SK-N-SH (cell line): ENCODE measurements around the gene HSPA6. TPM values are rescaled to one million over a fixed set of nuclear protein-coding genes. Genes with fewer than 3 reads are reported as not detected.

Source experiments
- CTCF ChIA-PET: fragments of 300-600, 350-600 bp; formaldehyde crosslinking; extraction: SDS; loops from one replicate; lab custom pipeline; 2021; lab: Yijun Ruan, JAX
- POLR2A ChIA-PET: fragments of 350-600 bp; sonication (Branson Sonifier 250); formaldehyde crosslinking; extraction: SDS; loops from one replicate; lab custom pipeline; 2020; ENCODE audit warnings: antibody characterized with exemption, inconsistent platforms; lab: Yijun Ruan, JAX
- DNase-seq: peaks from one replicate; pipeline ENCODE4 v3.0.0; 2012
- H2AFZ ChIP-seq: fragments of 200-600 bp; sonication (generic); 2 replicates; pipeline ENCODE4 v1.8.1; 2016; ENCODE audit warnings: antibody characterized with exemption, mild to moderate bottlenecking, low read depth
- H3F3A ChIP-seq: fragments of 200-600 bp; sonication (generic); replicated peaks from 2 replicates; pipeline ENCODE3; 2016; ENCODE audit warnings: antibody characterized with exemption, mild to moderate bottlenecking; ENCODE audit not compliant: insufficient read depth
- H3K27ac ChIP-seq, 2 experiments: fragments of 200-500 bp in 1 of 2; fragments of 200-600 bp in 1 of 2; sonication (Bioruptor generic) in 1 of 2; sonication (generic), shearing (Covaris generic) in 1 of 2; 2 replicates each; pipeline versions ENCODE4 v1.5.1 to v1.6.1; 2014 to 2016; ENCODE audit warnings: low read depth in 2 of 2, inconsistent platforms in 1 of 2, low read length in 1 of 2, mild to moderate bottlenecking in 1 of 2, mixed read lengths in 1 of 2
- H3K27me3 ChIP-seq: fragments of 200-600 bp; sonication (generic), shearing (Covaris generic); 2 replicates; pipeline ENCODE4 v1.6.1; 2016; ENCODE audit warnings: mixed run types; ENCODE audit not compliant: insufficient read depth
- H3K36me3 ChIP-seq, 2 experiments: fragments of 200-500 bp in 1 of 2; fragments of 200-600 bp in 1 of 2; sonication (Bioruptor generic) in 1 of 2; sonication (generic) in 1 of 2; replicated peaks in 1 of 2; 2 replicates each; pipeline versions ENCODE3 to v1.5.1; 2014 to 2016; ENCODE audit warnings: low read length in 1 of 2, mild to moderate bottlenecking in 1 of 2; ENCODE audit not compliant: insufficient read depth in 2 of 2, control insufficient read depth in 1 of 2
- H3K4me1 ChIP-seq, 2 experiments: fragments of 200-500 bp in 1 of 2; fragments of 200-600 bp in 1 of 2; sonication (Bioruptor generic) in 1 of 2; sonication (generic), shearing (Covaris generic) in 1 of 2; 2 replicates each; pipeline versions ENCODE4 v1.5.1 to v1.6.1; 2014 to 2016; ENCODE audit warnings: low read depth in 1 of 2, low read length in 1 of 2, mixed run types in 1 of 2; ENCODE audit not compliant: insufficient read depth in 2 of 2, control insufficient read depth in 1 of 2
- H3K4me2 ChIP-seq: fragments of 200-600 bp; sonication (generic), shearing (Covaris generic); 2 replicates; pipeline ENCODE4 v1.6.1; 2017; ENCODE audit warnings: mixed run types
- H3K4me3 ChIP-seq, 2 experiments: fragments of 200-500 bp in 1 of 2; fragments of 200-600 bp in 1 of 2; sonication (Bioruptor generic) in 1 of 2; sonication (generic), shearing (Covaris generic) in 1 of 2; 2 replicates each; pipeline versions ENCODE4 v1.5.1 to v1.8.1; 2014 to 2016; ENCODE audit warnings: low read depth in 2 of 2, inconsistent platforms in 1 of 2, low read length in 1 of 2, mild to moderate bottlenecking in 1 of 2, mixed read lengths in 1 of 2, moderate library complexity in 1 of 2
- H3K79me2 ChIP-seq: fragments of 200-600 bp; sonication (generic); 2 replicates; pipeline ENCODE4 v1.8.1; 2017; ENCODE audit warnings: mild to moderate bottlenecking; ENCODE audit not compliant: insufficient read depth
- H3K9ac ChIP-seq: fragments of 200-600 bp; sonication (generic); 2 replicates; pipeline ENCODE4 v1.6.1; 2017; ENCODE audit warnings: mixed run types
- H3K9me2 ChIP-seq: fragments of 200-600 bp; sonication (generic); 2 replicates; pipeline ENCODE4 v1.6.1; 2017; ENCODE audit warnings: mixed run types
- H3K9me3 ChIP-seq: fragments of 200-600 bp; sonication (generic); 2 replicates; pipeline ENCODE4 v1.6.1; 2017; ENCODE audit warnings: mixed run types, mild to moderate bottlenecking, moderate library complexity
- H4K20me1 ChIP-seq: fragments of 200-600 bp; sonication (generic); 2 replicates; pipeline ENCODE4 v1.6.1; 2017; ENCODE audit warnings: mild to moderate bottlenecking, mixed run types; ENCODE audit not compliant: insufficient read depth
- CHD2 ChIP-seq: fragments of 150-350 bp; IDR thresholded peaks from 2 replicates; pipeline ENCODE4 v1.6.1; 2018; ENCODE audit warnings: low read length; ENCODE audit not compliant: partially characterized antibody
- EP300 ChIP-seq, 2 experiments: IDR thresholded peaks; 2 replicates each; pipeline versions ENCODE4 v1.4.0 to v1.6.1; 2012; ENCODE audit warnings: borderline replicate concordance in 1 of 2, low read depth in 1 of 2, low read length in 1 of 2
- FOXJ3 ChIP-seq: sonication (generic); formaldehyde crosslinking; IDR thresholded peaks from 2 replicates; pipeline ENCODE4 v1.5.1; 2020; ENCODE audit warnings: mild to moderate bottlenecking, missing genetic modification reagents
- FOXM1 ChIP-seq: IDR thresholded peaks from 2 replicates; pipeline ENCODE4 v1.4.0; 2012; ENCODE audit warnings: low read depth, mild to moderate bottlenecking
- GABPA ChIP-seq: IDR thresholded peaks from 2 replicates; pipeline ENCODE4 v1.4.0; 2012; ENCODE audit warnings: low read depth, mild to moderate bottlenecking
- MEF2A ChIP-seq: IDR thresholded peaks from 2 replicates; pipeline ENCODE4 v1.4.0; 2012; ENCODE audit warnings: low read depth, borderline replicate concordance
- POLR2AphosphoS5 ChIP-seq: IDR thresholded peaks from 2 replicates; pipeline ENCODE4 v1.6.1; 2012; ENCODE audit warnings: low read depth, low read length
- RCOR1 ChIP-seq: fragments of 150-350 bp; IDR thresholded peaks from 2 replicates; pipeline ENCODE4 v1.6.1; 2017; ENCODE audit warnings: antibody characterized with exemption, low read length
- RXRA ChIP-seq: IDR thresholded peaks from 2 replicates; pipeline ENCODE4 v1.4.0; 2012; ENCODE audit warnings: low read depth, mild to moderate bottlenecking, borderline replicate concordance
- TAF1 ChIP-seq: IDR thresholded peaks from 2 replicates; pipeline ENCODE4 v1.6.1; 2012; ENCODE audit warnings: low read depth, mild to moderate bottlenecking, low read length, moderate library complexity, borderline replicate concordance
- TCF12 ChIP-seq: IDR thresholded peaks from 2 replicates; pipeline ENCODE4 v1.4.0; 2012
- WGBS: methylation state at CpG from one replicate; pipeline ENCODE4 v1.1.6; 2017; ENCODE audit warnings: low lambda C conversion rate; 5-methylcytosine and 5-hydroxymethylcytosine counted together
- polyA plus RNA-seq, 3 experiments: library from polyadenylated mRNA; depleted of rRNA; stranded (reverse); fragments of >200 nt; gene quantifications; 2 replicates each; pipeline ENCODE4 v1.2.3, GENCODE V29; 2012
- TF ChIP-seq, protein P1 (sequence below): fragments of 200-600 bp; sonication (generic); IDR thresholded peaks from 2 replicates; pipeline ENCODE4 v1.6.1; 2017; ENCODE audit warnings: antibody characterized with exemption, mild to moderate bottlenecking, moderate library complexity

Gene HSPA6
- polyA plus RNA-seq, 1 of the 3 experiments (the other 2 are of a cell fraction) = 0.07 TPM

- CTCF ChIA-PET = interaction anchor here (3.3 kb wide), 1 partner anchor 248 kb away, joined by 12 read pairs; no protein-coding TSS in a partner anchor
- H3K4me3 ChIP-seq = no peak overlapping the region
- no peaks in the 10 kb centered on the region for H4K20me1 ChIP-seq
- H3K27me3 ChIP-seq = peaks cover 49% of the 10 kb centered on the region
- H3K9ac ChIP-seq = no peak overlapping the region
- POLR2A ChIA-PET = no interaction called here
- no peaks in the 10 kb centered on the region for H3K36me3 ChIP-seq
- H2AFZ ChIP-seq = no peak overlapping the region
- H3K9me3 ChIP-seq = no peaks in the 10 kb centered on the region
- H3K4me2 ChIP-seq = no peak overlapping the region
- no peak for DNase-seq
- WGBS = 0% methylated on average over 2 of the region's 2 CpGs
- no peaks in the 10 kb centered on the region for H3K4me1 ChIP-seq
- TF ChIP-seq CHD2 (no peak), TAF1 (no peak), GABPA (no peak), RCOR1 (no peak), RXRA (no peak), EP300 (IDR thresholded peaks at IDR 0.05; ENCODE audit: borderline replicate concordance in 1 of 2, low read depth in 1 of 2, low read length in 1 of 2) (no peak), FOXM1 (no peak), POLR2AphosphoS5 (no peak)
- TF ChIP-seq, protein P1, sequence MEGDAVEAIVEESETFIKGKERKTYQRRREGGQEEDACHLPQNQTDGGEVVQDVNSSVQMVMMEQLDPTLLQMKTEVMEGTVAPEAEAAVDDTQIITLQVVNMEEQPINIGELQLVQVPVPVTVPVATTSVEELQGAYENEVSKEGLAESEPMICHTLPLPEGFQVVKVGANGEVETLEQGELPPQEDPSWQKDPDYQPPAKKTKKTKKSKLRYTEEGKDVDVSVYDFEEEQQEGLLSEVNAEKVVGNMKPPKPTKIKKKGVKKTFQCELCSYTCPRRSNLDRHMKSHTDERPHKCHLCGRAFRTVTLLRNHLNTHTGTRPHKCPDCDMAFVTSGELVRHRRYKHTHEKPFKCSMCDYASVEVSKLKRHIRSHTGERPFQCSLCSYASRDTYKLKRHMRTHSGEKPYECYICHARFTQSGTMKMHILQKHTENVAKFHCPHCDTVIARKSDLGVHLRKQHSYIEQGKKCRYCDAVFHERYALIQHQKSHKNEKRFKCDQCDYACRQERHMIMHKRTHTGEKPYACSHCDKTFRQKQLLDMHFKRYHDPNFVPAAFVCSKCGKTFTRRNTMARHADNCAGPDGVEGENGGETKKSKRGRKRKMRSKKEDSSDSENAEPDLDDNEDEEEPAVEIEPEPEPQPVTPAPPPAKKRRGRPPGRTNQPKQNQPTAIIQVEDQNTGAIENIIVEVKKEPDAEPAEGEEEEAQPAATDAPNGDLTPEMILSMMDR = no peak
- TF ChIP-seq, all 33 proteins: peak for 0
- H3K79me2 ChIP-seq = no peaks in the 10 kb centered on the region
- H3F3A ChIP-seq = no peaks in the 10 kb centered on the region
- H3K9me2 ChIP-seq = no peaks in the 10 kb centered on the region
- no peak overlapping the region for H3K27ac ChIP-seq
Measured at GRCh38 chr1:161492827-161493226, 31.5 kb upstream of the HSPA6 start.

DNA sequence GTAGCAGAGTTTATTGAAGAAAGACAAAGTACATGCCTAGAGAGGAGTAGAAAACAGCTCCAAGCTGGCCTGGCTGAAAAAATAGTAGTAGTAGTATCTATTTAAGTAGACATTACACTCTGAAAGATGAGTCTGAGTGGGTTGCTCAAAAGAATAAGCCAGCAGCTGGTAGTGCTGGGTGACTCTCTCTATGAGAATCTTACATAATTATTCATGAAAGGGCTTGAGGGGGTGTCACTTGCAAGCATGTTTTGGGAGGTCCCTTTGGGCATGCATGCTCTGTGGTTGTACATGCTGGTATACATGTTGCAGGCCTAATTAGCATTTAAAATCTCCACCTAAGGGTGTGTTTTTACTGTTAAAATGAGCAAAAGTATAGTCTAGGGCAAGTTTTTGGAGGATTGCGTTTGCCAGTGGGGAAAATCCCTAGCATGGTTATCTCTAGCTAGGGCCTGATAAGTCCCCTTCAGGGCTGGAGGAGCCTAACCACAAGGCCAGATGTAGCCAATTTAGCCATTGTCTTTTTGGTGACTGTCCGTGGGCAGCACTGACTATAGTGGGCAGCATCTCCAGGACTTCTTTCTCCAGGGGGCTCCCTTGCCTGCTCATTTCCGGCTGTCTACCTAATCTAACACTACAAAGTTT lies 30.1 kb upstream of the HSPA6 start:
- H2AFZ ChIP-seq = no peak overlapping the region
- no peak for DNase-seq
- no peaks in the 10 kb centered on the region for H3K9me3 ChIP-seq
- no peaks in the 10 kb centered on the region for H3K36me3 ChIP-seq
- no peak overlapping the region for H3K4me2 ChIP-seq
- H3K4me1 ChIP-seq = no peaks in the 10 kb centered on the region
- H3K9ac ChIP-seq = no peak overlapping the region
- no peak overlapping the region for H3K4me3 ChIP-seq
- CTCF ChIA-PET = no interaction called here
- H3K27ac ChIP-seq = no peak overlapping the region
- 7% methylated on average over 3 of the region's 3 CpGs for WGBS
- H3K79me2 ChIP-seq = no peaks in the 10 kb centered on the region
- no peaks in the 10 kb centered on the region for H3K9me2 ChIP-seq
- TF ChIP-seq MEF2A (no peak), TCF12 (no peak), FOXJ3 (CRISPR knock-in tag) (no peak)
- TF ChIP-seq, all 33 proteins: peak for 0
- Histone ChIP-seq H3K27me3 (peaks cover 49% of the 10 kb centered on the region), H3F3A (no peaks in the 10 kb centered on the region), H4K20me1 (no peaks in the 10 kb centered on the region)
- POLR2A ChIA-PET = no interaction called here
